GM23248 (cell line): ENCODE data around the gene TRIM2.

Experiments
- EZH2 ChIP-seq: fragments of 200-600 bp; sonication (generic); IDR thresholded peaks from 2 replicates; pipeline ENCODE4 v1.6.1; 2018; ENCODE audit warnings: antibody characterized with exemption, mild to moderate bottlenecking; ENCODE audit not compliant: insufficient read depth, poor library complexity, severe bottlenecking
- EZH2phosphoT487 ChIP-seq: fragments of 200-600 bp; sonication (generic); IDR thresholded peaks from 2 replicates; pipeline ENCODE4 v1.6.1; 2018; ENCODE audit warnings: antibody characterized with exemption, moderate library complexity, mild to moderate bottlenecking, low read depth; ENCODE audit not compliant: insufficient read depth

- TF ChIP-seq EZH2 (no peak), EZH2phosphoT487 (no peak)
Observed at GRCh38 chr4:153222707-153223426, 18.6 kb downstream of the TRIM2 start.
